Islet precursor cell (in vitro differentiated cells): ENCODE measurements around the gene CUX1.
"Not testable (repeated sequence)": the region's sequence is repeated elsewhere in the genome, so short reads cannot be mapped to it uniquely, and the experiment has no call there.

Experiments used
- DNase-seq: peaks from one replicate; pipeline ENCODE4 v3.0.0-alpha.2; 2018

The CUX1 gene

GRCh38 chr7:101963693-101964092 is 146.3 kb downstream of the CUX1 start:
- no peak for DNase-seq

GRCh38 chr7:101964680-101965452 is 147.4 kb downstream of the CUX1 start:
- no peak for DNase-seq

GRCh38 chr7:101968720-101969466 is 151.5 kb downstream of the CUX1 start:
- no peak for DNase-seq

- no peak for DNase-seq
Observed at GRCh38 chr7:101969997-101970585, 152.7 kb downstream of the CUX1 start.

- no peak for DNase-seq
Observed at GRCh38 chr7:101970801-101971200, 153.4 kb downstream of the CUX1 start.

- no peak for DNase-seq
Observed at GRCh38 chr7:101971457-101971856, 154.0 kb downstream of the CUX1 start.

GRCh38 chr7:101972627-101973026 is 155.2 kb downstream of the CUX1 start:
- no peak for DNase-seq

- DNase-seq = no peak
Observed at GRCh38 chr7:101973130-101973529, 155.7 kb downstream of the CUX1 start.

- no peak for DNase-seq
Observed at GRCh38 chr7:101974393-101974792, 157.0 kb downstream of the CUX1 start.

- DNase-seq = no peak
Observed at GRCh38 chr7:101975046-101975445, 157.6 kb downstream of the CUX1 start.

GRCh38 chr7:101976411-101976810 is 159.0 kb downstream of the CUX1 start:
- DNase-seq = no peak

- no peak for DNase-seq
Observed at GRCh38 chr7:101977249-101977648, 159.8 kb downstream of the CUX1 start.

- DNase-seq = peak; percentile 87
Observed at GRCh38 chr7:101978683-101979082, 161.3 kb downstream of the CUX1 start.

- DNase-seq = no peak
Observed at GRCh38 chr7:101983147-101983811, 165.9 kb downstream of the CUX1 start.

- DNase-seq = no peak
Observed at GRCh38 chr7:101984133-101984879, 166.9 kb downstream of the CUX1 start.

GRCh38 chr7:101985057-101985902 is 167.9 kb downstream of the CUX1 start:
- DNase-seq = no peak

- DNase-seq = peak; percentile 78
Observed at GRCh38 chr7:101985903-101986734, 168.7 kb downstream of the CUX1 start.

- DNase-seq = no peak
Observed at GRCh38 chr7:101987494-101987893, 170.1 kb downstream of the CUX1 start.

- DNase-seq = not testable (repeated sequence)
Observed at GRCh38 chr7:101988060-101988459, 170.6 kb downstream of the CUX1 start.

GRCh38 chr7:101988513-101988912 is 171.1 kb downstream of the CUX1 start:
- no peak for DNase-seq

- DNase-seq = no peak
Observed at GRCh38 chr7:101989101-101989500, 171.7 kb downstream of the CUX1 start.
